Measurements from ENCODE around the gene LCA5.
"Not testable (repeated sequence)": the region's sequence is repeated elsewhere in the genome, so short reads cannot be mapped to it uniquely, and the experiment has no call there.

Gene LCA5

GRCh38 chr6:79536954-79537747 is at the start of gene LCA5:
TSS of gene LCA5 (minus strand) at chr6:79537430. CDS start at chr6:79518894, 18,536 bp downstream.
- peak; percentile 99 for DNase-seq

- no peak for DNase-seq
Measured at GRCh38 chr6:79586548-79586947, 49.3 kb upstream of the LCA5 start.

GRCh38 chr6:79584332-79584731 is 47.1 kb upstream of the LCA5 start:
- no peak for DNase-seq

DNA sequence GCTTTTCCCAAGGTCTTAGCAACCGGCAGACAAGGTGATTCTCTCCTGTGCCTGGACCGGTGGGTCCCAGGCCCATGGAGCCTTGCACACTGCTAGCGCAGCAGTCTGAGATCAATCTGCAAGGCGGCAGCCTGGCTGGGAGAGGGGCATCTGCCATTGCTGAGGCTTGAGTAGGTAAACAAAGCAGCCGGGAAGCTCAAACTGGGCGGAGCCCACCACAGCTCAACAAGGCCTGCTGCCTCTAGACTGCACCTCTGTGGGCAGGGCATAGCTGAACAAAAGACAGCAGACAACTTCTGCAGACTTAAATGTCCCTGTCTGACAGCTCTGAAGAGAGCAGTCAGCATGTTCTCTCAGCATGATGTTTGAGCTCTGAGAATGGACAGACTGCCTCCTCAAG is 40.7 kb upstream of the LCA5 start:
- DNase-seq = not testable (repeated sequence)

- DNase-seq = no peak
Measured at GRCh38 chr6:79574630-79575225, 37.5 kb upstream of the LCA5 start.

DNA sequence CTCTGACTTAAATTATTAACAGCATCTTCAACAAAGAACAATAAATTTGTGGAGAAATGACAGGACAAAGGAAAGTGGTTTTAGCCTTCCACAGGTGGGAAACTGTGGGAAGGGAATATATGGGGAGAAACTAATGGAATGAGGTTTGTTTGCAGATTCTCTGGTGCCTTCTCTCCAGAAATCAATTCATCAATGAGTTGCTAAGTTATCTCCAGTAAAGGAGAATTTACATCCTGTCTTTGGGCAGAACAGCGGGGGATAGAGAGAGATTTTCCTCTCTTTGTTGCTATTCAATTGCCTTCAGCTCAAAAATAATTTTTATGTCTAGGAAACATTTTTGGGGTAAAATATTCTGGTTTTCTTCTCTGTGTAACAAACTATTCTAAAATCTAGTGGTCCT is 36.9 kb upstream of the LCA5 start:
- no peak for DNase-seq

GRCh38 chr6:79571030-79571367 is 33.8 kb upstream of the LCA5 start:
- no peak for DNase-seq

DNA sequence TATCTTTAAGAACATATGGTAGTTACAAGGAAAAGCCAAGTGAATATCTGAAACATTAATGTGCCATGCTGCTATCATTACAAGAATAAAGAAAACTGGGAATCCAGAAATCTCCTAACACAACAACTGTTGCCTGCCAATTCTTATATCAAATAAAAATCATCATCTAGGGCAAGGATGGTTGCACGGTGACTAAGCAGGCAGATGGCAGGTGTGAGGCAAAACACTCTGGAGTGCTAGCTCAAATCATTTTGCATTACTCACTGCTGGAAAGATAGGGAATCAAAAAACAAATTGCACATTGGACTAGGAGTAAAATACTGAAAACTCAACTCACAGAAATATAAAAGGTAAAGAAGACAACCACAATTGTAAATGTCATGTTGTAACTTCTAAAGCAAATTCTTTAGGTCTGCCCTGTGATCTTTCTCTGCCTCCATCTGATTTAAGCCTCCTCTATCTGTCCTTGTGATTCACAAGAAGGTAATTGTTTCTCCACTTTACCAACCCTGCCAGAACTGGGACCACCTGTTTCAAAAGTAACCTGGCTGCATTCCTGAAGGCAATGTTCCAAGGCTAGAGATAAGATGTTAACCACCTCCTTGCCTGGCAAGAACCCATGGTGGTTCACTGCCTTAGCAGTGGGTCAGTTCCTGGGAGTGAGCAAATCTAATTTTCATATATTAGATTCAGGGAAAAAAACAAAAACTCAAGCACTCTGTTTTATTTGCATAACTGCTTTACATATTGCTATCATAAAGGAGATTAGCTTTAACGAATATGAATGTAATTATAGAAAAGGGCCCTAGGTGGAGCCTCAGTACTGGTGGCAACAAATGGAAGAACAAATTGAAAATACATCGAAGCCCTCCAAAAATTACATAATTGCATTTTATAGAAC is 33.1 kb upstream of the LCA5 start:
- DNase-seq = peak; percentile 96

DNA sequence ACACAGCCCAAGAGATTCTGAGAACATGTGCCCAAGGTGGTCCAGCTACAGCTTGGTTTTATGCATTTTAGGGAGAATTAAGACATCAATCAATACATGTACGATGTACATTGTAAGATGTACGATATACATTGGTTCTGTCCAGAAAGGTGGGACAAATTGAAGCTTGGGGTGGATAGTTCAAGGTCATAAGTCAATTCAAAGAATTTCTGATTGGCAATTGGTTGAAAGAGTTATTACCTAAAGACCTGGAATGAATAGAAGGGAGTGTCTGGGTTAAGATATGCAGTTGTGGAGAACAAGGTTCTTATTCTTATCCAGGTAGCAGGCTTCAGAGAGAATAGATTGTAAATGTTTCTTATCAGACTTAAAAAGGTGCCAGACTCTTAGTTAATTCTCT is 31.8 kb upstream of the LCA5 start:
- no peak for DNase-seq

DNA sequence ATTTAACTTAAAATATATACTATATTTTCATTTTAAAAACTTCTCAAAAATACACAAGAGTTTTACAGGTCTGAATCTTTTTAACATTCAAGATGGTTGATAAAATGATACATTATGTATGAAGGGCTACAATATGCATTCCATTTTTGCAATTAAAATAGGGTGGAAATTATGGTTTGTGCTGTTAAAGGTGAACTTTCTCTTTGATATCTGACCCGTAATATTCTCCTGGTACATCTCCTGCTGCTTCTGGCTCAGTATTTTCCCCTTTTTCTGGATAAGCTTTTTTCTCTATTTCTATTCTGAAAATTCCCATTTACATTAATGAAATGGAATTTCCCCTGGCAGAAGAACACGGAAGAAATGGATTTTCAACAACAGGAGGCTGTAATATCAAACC is 27.4 kb upstream of the LCA5 start:
- DNase-seq = no peak

DNA sequence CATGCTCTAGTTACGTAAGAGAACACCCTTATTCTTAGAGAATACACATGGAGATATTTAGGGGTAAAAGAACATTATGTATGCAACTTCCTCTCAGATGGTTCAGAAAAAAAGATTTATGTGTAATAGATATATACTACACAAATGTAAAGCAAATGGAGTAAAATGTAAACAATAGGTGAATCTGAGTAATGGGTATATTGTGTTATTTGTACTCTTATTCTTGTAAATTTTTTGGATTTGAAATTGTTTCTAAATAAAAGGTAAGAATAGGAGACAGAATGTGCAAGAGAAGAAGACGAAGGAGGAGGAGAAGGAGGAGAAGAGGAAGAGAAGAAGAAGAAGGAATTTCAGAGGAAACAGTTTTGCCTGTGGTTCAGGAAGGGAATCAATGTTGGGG is 22.5 kb upstream of the LCA5 start:
- DNase-seq = no peak

DNA sequence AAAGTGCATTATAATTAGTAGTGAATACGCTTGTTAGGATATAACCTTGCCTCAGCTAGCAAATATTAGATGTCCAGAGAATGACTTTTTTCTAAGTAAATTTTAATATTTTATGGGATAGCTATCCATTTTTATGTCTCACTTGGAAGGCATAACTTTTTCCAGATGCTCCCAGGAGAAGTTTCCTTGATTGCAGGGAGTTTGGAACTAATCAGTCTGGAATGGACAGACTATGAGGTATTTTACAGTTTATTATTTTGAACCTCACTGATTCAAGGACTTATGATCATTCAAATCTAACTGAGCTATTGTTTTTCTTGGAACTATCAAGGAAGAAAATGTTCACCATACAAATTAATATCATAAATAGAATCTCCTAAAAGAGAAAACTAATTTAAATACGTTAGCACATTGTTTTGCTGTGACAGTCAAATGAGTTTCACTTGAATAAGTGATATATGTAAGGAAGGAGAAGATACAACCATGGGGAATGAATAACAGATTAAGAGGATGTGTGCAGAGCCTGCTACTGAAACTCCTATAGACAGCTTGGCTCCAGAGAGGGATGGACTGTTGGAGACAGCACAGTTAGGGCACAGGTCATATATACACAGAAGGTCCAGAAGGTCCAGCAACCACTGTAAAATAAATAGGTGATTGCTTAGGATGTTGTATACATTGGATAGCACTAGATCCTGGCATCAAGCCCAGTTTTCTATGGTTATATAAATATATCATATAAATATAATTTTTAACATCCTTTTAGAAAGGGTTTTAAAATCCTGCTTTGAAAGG is 20.6 kb upstream of the LCA5 start:
- no peak for DNase-seq

DNA sequence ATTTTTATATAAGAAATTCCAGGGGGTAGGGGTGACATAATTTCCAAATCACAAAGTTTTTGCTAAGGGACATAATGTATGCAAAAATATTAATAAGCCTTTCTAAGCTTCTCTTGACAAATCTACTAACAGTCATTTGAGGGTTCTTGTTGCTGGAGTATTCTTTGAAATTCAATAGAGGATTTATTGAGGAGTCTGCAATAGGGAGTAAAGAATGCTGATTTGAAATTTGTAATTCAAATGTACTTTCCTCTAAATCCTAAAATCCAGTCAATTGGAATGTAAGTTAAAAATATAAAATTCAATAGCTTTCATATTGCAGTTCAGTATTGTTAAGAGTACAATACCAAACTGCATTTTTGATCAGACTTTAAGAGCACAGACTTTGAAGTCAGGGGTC is 17.1 kb upstream of the LCA5 start:
- no peak for DNase-seq

DNA sequence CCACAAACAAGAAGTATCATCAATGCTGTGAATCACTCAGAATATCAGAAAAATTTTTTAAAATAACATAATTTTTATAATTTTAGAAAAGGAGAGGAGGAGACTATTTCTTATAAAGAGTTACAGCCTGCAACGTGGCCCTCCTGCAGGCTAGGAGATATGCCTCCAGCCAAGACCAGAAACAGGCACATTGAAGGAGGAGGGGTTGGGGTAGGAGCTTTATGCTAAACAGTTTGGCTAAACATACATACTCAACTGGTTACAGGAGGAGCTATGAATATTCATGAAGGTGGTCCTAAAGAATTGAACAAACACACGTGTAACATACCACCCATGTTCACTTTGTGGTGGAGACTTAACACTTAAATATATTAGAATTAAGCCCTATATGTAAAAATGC is 14.2 kb upstream of the LCA5 start:
- DNase-seq = no peak

GRCh38 chr6:79548304-79548703 is 11.1 kb upstream of the LCA5 start:
- peak; percentile 39 for DNase-seq

GRCh38 chr6:79546186-79546585 is 9.0 kb upstream of the LCA5 start:
- no peak for DNase-seq

- DNase-seq = peak; percentile 100
Measured at GRCh38 chr6:79544939-79545450, 7.8 kb upstream of the LCA5 start.

- peak; percentile 66 for DNase-seq
Measured at GRCh38 chr6:79544299-79544927, 7.2 kb upstream of the LCA5 start.

GRCh38 chr6:79543886-79544285 is 6.7 kb upstream of the LCA5 start:
- DNase-seq = peak; percentile 55

GRCh38 chr6:79543411-79543810 is 6.2 kb upstream of the LCA5 start:
- DNase-seq = peak; percentile 63

DNA sequence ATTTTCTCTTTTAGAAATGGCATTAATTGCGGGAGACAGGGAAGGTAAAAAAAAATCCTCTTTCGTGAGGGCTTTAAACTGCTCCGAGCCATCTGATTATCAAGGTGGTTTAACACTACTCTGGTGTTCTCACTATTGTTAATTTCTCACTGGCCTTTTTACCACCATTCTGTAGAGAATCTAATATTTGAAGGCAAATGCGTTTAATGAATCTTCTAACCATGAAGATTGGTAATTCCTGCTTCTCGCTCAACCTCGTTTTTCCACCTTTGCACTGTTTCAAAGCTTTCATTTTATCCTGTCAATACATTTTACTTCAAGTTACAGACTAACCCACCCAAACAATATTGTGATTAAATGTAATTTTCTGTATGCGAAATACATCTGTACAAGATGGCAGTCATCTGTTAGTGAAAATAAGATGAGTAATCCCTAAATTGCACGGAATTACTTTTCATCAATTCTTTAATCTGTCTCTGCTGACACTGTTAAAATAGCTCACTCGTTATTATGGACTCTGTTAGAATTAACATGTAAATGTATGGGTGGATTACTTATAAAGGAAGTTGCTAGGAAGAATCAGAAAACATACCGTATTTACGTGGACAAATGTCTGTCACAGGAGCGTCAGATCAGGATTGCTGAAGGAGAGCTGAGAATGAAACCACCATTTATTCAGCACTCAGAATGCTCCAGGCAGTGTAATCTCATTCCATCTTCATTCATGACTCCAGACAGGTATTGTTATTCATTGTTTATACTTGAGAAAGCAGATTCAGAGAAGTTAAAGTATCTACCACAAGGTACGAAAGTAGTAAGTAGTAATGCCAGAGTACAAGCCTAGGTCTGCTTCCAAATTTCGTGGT is 1.1 kb upstream of the LCA5 start:
- DNase-seq = peak; percentile 55
